Astrocyte of the spinal cord (primary cell): Measurements from ENCODE around the gene ATP5PB.
A peak's percentile ranks its signal among the peaks of the same experiment; 100 is the strongest.

ENCODE experiments used
- DNase-seq: peaks from one replicate; pipeline ENCODE4 v3.0.0; 2011; ENCODE audit warnings: low read depth, low spot score
- H3K4me3 ChIP-seq: 2 replicates; pipeline ENCODE4 v1.5.1; 2011; ENCODE audit warnings: low read depth, mild to moderate bottlenecking, low read length, moderate library complexity
- in situ Hi-C: cut with HindIII; loops from 2 replicates; pipeline ENCODE4 v1.10.0; 2017; ENCODE audit warnings: low sequenced_read_pairs
- TF ChIP-seq, protein P1 (sequence below): IDR thresholded peaks from 2 replicates; pipeline ENCODE4 v1.5.1; 2012; ENCODE audit warnings: low read depth, mild to moderate bottlenecking, low read length, inconsistent platforms

ATP5PB gene

DNA sequence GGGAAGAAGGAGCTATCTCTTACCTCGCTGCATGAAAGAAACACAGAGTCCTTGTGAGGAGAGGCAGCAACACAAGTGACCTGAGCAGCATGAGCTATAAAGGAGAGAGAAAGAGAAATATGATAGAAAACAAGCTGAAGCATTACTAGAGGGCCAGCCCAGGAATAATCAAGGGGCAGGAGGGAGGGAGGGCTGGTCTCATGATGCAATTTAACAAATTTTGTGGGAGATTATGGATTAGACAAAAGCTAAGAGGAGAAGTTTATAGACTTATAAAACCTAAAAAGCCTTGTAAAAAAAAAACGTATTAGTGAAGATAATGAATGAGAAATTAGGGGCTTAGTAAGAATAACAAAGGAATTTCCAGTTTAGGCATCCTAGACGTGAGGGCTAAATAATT is 5.2 kb upstream of the ATP5PB start:
- in situ Hi-C loops = no loop called here
- no peak for DNase-seq
- H3K4me3 ChIP-seq = no peak overlapping the region
- TF ChIP-seq, protein P1, sequence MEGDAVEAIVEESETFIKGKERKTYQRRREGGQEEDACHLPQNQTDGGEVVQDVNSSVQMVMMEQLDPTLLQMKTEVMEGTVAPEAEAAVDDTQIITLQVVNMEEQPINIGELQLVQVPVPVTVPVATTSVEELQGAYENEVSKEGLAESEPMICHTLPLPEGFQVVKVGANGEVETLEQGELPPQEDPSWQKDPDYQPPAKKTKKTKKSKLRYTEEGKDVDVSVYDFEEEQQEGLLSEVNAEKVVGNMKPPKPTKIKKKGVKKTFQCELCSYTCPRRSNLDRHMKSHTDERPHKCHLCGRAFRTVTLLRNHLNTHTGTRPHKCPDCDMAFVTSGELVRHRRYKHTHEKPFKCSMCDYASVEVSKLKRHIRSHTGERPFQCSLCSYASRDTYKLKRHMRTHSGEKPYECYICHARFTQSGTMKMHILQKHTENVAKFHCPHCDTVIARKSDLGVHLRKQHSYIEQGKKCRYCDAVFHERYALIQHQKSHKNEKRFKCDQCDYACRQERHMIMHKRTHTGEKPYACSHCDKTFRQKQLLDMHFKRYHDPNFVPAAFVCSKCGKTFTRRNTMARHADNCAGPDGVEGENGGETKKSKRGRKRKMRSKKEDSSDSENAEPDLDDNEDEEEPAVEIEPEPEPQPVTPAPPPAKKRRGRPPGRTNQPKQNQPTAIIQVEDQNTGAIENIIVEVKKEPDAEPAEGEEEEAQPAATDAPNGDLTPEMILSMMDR = no peak

DNA sequence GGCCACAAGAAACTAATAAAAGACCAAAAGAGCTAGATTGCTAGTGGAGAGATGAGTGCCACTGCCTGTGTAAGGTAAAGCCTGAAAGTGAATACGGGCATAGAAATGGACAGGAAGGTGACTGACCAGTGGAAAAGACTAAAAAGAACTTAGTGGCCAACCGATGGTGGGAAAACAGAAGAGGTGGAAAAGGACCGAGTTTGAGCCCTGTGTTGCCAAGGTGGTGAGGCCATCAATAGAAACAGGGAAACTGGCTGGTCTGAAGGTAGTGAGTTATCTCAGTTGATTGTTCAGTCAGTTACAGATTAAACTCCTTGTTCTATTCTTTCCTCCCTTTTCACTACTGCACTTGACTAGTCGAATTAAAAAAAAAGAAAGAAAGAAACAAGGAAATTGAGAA is 2.7 kb upstream of the ATP5PB start:
- no peak for DNase-seq
- no peak overlapping the region for H3K4me3 ChIP-seq
- TF ChIP-seq, protein P1 = no peak
- in situ Hi-C loops = no loop called here

DNA sequence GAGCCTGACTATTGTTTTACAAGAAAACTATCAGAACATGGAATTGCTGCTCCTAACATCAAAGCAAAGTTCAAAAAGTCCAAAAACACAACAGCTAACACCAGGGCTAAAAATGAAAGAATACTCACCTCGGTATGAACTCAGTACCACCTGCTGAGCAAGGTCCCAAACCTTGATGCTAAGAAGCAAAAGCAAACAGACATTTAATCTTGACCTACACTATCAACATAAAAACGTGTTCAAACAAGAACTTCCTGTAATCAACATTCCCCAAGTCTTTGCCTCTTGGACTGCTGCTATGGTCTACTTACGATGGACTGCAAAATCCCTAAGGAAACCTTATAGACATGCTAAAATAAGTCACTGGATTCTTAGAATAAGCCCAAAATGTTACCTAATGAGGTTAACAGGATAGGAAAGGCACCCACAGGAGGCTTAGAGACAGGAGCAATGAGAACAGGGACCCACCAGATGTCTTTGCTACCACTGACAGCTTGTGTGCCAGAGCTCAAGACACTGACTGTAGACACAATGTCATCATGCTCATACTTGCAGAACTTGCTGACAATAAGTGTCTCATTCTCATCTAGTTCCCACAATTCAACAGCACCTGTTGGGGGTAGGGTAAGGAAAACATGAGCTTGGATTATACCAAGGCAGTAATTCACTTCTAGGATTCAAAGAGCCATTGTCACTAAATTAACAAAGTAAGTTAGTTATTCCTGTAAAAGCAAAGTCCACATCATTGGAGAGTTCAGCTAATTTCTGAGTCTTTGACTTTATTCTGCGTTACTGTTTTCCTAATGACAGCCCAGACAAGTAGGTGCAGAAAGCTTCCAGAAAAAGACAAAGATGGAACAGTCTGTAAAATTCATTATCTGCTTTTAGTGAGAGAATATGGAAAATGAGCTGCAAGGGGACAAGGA is 2.0 kb upstream of the ATP5PB start:
- TF ChIP-seq, protein P1 = no peak
- DNase-seq = no peak
- in situ Hi-C loops = no loop called here
- peak overlapping the region; percentile 99 for H3K4me3 ChIP-seq

DNA sequence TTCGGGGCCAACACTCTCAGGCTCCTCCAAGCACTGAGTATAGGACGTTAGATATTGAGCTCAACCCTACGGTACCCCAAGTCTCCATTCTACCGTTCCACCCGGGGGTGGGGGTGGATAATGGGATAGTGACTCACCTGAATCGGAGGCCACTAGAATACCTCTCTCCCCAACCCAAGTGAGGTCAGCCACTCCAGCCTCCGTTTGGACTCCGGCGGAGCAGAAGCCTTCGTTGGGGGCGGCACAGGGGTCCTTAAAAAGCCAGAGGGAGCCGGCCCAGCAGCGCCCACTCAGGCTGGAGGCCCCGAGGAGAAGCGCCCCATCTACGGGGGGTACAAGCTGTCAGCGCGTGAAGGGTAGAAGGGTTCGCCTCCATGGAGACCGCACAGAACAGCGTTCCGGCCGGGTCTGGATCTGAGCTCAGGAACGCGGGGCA is 764 bp upstream of the ATP5PB start:
- in situ Hi-C loops = no loop called here
- H3K4me3 ChIP-seq = peak overlapping the region; percentile 99
- no peak for DNase-seq
- TF ChIP-seq, protein P1 = no peak

DNA sequence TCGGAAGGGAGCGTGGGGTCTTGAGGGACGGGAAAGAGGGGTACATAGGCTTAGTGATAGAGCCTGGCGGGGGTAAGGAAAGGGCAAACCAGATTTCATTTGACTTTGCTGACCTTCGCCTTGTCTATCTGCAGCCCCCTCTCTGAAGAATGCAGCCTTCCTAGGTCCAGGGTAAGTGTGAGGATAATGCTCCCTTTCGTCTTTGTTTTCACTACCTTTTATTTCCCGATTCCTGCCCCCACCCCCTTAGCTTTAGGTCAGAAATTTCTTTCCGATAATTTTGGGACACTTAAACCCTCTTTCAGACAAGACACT is 396 bp downstream of the ATP5PB start:
- in situ Hi-C loops = no loop called here
- no peak for DNase-seq
- TF ChIP-seq, protein P1 = no peak
- H3K4me3 ChIP-seq = peak overlapping the region; percentile 99

DNA sequence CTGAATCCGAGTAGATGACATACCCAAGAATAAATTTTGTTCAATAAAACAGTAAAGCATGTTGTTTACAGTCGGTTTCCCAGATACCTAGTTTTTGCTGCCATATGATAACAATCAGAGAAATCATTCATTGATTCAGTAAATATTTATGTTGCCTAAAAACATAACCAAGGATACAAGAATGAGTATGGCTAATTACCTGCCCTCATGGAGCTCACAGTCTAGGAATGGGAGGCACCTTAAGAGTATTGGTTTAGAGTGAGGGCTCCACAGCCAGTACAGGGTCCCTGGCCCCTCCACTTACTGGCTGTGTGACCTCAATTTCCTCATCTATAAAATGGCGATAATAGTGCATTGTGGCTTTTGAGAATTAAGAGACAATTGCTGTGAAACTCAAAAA is 921 bp downstream of the ATP5PB start:
- in situ Hi-C loops = no loop called here
- TF ChIP-seq, protein P1 = no peak
- H3K4me3 ChIP-seq = peak overlapping the region; percentile 99
- no peak for DNase-seq
